HG03066 (cell line): ENCODE data around the gene BDKRB1.
"Not testable (repeated sequence)": the region's sequence is repeated elsewhere in the genome, so short reads cannot be mapped to it uniquely, and the experiment has no call there.

Source experiments
- ATAC-seq: cut with Tn5 transposase; IDR thresholded peaks from one replicate; pipeline ENCODE4 v1.9.1; 2021; ENCODE audit warnings: low read depth; ENCODE audit not compliant: unreplicated experiment

BDKRB1 gene

GRCh38 chr14:96232506-96232905 lies 23.5 kb upstream of the BDKRB1 start:
- no peak for ATAC-seq

- ATAC-seq: no peak
Measured at GRCh38 chr14:96233661-96234060, 22.3 kb upstream of the BDKRB1 start.

- no peak for ATAC-seq
Measured at GRCh38 chr14:96235426-96235825, 20.6 kb upstream of the BDKRB1 start.

GRCh38 chr14:96237641-96238040 lies 18.4 kb upstream of the BDKRB1 start:
- ATAC-seq: no peak

- ATAC-seq: no peak
Measured at GRCh38 chr14:96238676-96239265, 17.2 kb upstream of the BDKRB1 start.

GRCh38 chr14:96239711-96240141 lies 16.3 kb upstream of the BDKRB1 start:
- ATAC-seq: no peak

GRCh38 chr14:96240641-96241040 lies 15.4 kb upstream of the BDKRB1 start:
- ATAC-seq: no peak

- no peak for ATAC-seq
Measured at GRCh38 chr14:96242126-96242525, 13.9 kb upstream of the BDKRB1 start.

GRCh38 chr14:96243785-96244184 lies 12.2 kb upstream of the BDKRB1 start:
- no peak for ATAC-seq

GRCh38 chr14:96245074-96245473 lies 10.9 kb upstream of the BDKRB1 start:
- not testable (repeated sequence) for ATAC-seq

- no peak for ATAC-seq
Measured at GRCh38 chr14:96245710-96246538, 10.1 kb upstream of the BDKRB1 start.

GRCh38 chr14:96246539-96246847 lies 9.5 kb upstream of the BDKRB1 start:
- ATAC-seq: no peak

GRCh38 chr14:96247031-96247430 lies 9.0 kb upstream of the BDKRB1 start:
- ATAC-seq: no peak

- no peak for ATAC-seq
Measured at GRCh38 chr14:96249029-96249428, 7.0 kb upstream of the BDKRB1 start.

GRCh38 chr14:96250485-96250884 lies 5.5 kb upstream of the BDKRB1 start:
- ATAC-seq: no peak

GRCh38 chr14:96251656-96252155 lies 4.3 kb upstream of the BDKRB1 start:
- ATAC-seq: no peak

- ATAC-seq: no peak
Measured at GRCh38 chr14:96252323-96252998, 3.5 kb upstream of the BDKRB1 start.

GRCh38 chr14:96252999-96253539 lies 2.9 kb upstream of the BDKRB1 start:
- ATAC-seq: no peak

- no peak for ATAC-seq
Measured at GRCh38 chr14:96254687-96255086, 1.3 kb upstream of the BDKRB1 start.

- ATAC-seq: no peak
Measured at GRCh38 chr14:96256407-96256806, 397 bp downstream of the BDKRB1 start.

- ATAC-seq: no peak
Measured at GRCh38 chr14:96257056-96257455, 1.0 kb downstream of the BDKRB1 start.
